ENCODE data around the gene PLXNB2. TPM values are rescaled to one million over a fixed set of nuclear protein-coding genes. Genes with fewer than 3 reads are reported as not detected.
A peak's percentile ranks its signal among the peaks of the same experiment; 100 is the strongest.

PLXNB2 gene
- total RNA-seq, 1 experiment from 2014 or later = 27.6 TPM

DNA sequence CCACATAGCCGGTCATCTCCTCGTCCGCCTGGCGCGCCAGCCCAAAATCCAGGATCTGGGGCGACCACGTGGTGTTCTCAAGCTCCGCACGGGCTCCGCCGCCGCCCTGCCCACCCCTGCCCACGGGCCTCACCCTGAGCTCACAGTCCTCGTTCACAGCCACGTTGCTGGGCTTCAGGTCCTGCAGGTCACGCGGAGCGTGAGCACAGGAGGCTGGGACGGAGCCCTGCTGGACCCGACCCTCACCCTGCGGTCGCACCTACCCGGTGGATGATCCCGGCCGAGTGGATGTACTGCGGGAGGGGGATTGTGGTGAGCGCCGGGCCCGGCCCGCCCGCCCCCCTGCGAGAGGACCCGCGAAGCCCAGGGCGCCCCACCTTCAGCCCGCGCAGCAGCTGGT is 40.5 kb downstream of the PLXNB2 start:
- DNase-seq (ENCODE audit: low read depth) = no peak

- no peak for DNase-seq (ENCODE audit: low read depth)
Observed at GRCh38 chr22:50264946-50265669, 42.3 kb downstream of the PLXNB2 start.

DNA sequence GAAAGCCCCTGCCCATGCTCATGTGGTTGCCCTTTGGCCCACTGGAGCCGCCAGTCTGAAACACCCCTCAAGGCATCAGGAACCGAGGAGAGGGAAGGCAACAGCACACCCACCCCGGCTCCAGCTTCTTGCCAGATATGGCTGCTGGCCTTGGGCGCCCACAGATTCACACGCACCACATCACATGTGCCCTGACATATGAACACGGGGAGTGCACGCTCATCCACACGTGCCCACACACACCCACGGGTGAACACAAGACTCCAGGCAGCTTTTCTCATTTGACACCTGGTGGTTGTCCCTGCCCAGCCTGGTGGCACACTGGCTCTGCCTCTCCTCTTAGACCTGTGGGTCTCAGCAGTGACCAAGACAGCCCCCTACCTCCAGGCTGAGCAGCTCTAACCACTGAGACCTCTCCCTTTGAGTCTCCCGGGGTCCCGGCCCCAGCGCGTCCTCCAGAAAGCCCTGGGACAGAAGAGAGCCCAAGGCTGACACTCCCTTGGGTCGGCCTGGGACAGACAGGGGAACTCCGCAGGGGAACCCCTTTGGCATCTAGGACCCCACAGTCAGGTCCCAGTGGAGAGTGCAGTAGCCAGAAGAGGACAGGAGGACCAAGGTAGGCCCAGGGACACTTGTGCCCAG is 43.2 kb downstream of the PLXNB2 start:
- DNase-seq (ENCODE audit: low read depth) = no peak

- no peak for DNase-seq (ENCODE audit: low read depth)
Observed at GRCh38 chr22:50262973-50263617, 44.4 kb downstream of the PLXNB2 start.

DNA sequence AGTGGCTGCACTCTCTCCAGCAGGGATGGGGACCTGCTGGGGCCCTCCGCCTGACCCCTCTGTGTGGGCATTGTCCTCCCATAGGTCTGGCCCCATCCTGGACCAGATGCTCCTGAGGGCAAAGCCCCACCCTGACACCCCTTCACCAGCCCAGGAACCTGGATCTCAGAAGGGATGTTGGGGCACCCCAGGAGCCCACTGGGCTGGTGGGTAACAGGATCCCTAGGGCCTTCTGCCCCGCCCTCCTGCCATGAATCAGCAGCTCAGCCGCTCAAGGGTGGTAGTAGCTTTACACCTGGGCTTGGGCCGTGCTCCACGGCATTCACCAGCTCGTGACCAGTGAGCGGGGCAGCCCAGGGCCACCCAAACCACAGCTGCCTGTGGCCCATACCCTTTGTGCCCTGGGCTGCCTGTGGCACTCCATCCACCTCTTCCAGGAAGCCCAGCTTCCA is 45.0 kb downstream of the PLXNB2 start:
- DNase-seq (ENCODE audit: low read depth) = no peak

DNA sequence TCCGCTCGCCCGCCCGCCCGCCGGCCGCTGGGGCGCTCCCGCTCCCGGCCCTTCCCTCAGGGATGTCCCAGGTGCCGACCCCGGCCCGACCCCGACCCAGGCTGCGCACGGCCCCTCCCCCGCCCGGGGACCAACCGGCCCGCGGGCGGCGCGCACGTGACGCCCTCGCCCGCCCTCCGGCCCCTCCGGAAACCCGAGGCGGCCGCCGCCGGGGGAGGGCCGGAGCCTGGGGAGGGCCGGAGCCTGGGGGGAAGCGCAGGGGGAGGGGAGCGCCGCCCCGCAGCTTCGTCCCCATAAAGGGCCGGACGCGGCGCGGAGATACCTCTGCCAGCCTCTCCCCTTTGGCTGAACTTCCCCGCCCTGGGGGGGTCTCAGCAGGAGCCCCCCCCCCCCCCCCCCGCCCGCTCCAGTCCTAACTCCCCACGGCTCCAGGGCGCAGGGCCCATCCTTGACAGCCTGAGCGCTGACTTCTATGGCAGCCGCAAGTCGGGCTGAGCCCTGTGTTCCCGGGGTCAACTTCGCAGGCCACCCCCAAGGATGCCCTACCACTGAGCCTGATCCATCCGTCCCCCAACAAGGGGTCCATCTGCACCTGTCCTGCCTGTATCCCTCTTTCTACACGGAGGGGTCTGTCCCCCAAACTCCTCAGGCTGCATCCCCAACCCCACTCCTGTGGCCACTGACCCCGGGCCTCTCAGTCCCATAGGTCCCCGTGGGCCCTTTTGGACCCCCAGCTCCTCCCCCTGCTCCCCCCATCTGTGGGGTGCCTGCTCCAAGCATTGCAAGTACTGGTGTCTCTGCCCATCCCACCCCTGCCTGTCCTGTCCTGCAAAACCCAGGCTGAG is 45.6 kb downstream of the PLXNB2 start, which contains the start of gene MAPK12:
TSS of gene MAPK12 (minus strand) at position 69 of the 845 bp plus-strand sequence. CDS start 174 bp downstream, outside the sequence.
- DNase-seq (ENCODE audit: low read depth) = no peak

- peak; percentile 46 for DNase-seq (ENCODE audit: low read depth)
Observed at GRCh38 chr22:50260801-50261614, 46.4 kb downstream of the PLXNB2 start.

- DNase-seq (ENCODE audit: low read depth) = no peak
Observed at GRCh38 chr22:50260434-50260800, 47.0 kb downstream of the PLXNB2 start.

GRCh38 chr22:50259302-50259701 is 48.1 kb downstream of the PLXNB2 start:
- no peak for DNase-seq (ENCODE audit: low read depth)

DNA sequence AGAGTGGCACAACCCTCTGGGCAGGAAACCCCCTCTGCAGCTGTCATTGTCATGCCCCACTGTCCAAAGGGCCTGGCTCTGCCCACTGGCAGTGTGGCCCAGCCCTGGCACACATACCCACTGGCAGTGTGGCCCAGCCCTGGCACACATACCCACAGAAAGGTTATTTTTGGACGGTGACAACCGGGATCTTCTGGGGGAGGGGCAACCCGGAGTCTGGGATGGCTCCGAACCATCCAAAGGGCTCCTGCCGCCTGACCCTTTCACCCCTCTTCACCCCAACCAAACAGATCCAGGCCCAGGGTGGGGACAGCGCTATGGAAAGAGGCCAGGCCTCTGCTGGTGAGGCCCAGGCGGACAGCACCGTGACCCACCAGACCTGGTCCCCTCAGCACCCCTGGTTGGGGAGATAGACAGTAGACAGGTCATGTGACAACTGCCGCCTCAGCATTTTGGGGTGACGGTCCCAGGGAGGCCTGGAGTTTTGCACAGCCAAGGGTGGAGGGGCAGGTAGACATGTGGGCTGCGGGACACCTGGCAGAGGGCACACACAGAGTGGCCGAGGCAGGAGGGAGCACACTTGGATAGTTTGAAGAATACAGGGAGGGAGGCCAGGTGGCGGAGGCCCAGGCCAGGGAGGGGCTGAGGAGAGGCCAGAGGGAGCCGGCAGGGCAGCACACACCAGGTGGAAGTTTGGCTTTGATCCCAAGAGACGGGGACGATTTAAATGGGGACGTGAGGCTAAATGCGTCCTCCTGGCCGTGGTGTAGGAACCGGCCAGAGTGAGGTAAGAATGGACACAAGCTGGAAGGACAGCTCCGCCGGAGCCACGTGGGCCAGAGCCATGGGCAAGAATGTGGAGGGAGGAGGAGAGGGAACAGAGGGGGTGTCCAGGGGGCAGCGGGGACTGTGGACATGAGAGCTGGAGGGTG is 48.8 kb downstream of the PLXNB2 start:
- no peak for DNase-seq (ENCODE audit: low read depth)

DNA sequence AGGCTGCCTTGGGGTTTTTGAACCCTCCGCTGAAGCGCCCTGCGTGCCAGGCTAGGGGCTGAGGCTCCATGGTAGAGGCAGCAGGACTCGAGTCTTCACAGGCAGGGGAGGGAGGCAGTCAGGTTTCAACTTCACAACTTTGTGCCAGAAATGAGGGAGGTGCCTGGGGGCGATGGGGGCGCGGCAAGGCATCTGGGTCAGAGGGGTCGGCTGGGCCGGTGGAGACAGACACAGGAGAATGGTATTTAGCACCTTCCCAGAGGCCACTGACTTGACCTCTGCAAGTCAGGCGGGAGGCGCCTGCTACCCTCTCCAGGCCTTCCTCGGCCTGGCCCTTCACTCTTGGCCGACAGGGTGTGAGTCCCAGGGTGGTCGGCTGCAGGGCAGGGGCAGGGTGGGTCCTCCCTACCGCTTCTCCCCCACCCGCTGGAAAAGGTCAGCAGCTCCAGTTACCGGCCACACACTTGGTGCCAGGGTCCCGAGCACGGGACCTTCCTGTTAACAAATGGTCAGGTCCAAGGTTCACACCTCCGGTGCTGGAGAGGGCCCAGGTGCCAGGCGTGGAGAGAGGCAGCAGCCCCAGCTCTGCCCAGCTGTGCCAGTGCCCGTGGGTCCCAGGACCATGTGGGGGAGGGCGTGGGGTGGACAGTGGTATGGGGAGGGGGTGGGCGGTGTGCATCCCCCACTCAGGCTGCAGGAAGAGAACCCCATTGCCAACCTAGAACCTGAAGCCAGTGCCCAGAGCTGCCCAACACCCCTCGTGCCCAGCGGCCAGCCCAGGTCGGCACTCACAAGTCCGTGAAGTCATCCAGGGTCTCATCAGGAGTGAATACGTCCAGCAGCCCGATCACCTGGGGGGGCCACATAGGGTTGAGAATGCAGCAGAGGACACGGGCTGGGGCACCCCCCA is 49.7 kb downstream of the PLXNB2 start:
- no peak for DNase-seq (ENCODE audit: low read depth)

DNA sequence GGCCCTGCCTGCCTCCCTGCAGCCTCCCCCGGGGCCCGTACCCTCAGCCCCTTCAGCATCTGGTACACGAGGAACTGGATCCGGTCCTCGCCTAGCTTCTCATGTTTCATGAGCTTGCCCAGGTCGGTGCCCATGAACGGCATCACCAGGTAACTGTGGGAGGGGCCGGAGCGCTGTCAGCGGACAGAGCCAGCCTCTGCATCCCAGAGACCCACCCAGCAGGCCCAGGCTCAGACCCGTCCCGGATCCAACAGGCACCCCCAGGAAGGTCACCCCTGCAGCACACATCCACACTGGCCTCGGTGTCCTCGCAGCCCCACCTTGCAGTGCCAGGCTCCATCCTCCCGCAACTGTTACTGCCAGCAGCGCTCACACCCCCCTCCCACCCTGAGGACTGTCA is 50.4 kb downstream of the PLXNB2 start:
- DNase-seq (ENCODE audit: low read depth) = no peak

GRCh38 chr22:50256258-50256862 is 51.1 kb downstream of the PLXNB2 start:
- no peak for DNase-seq (ENCODE audit: low read depth)

DNA sequence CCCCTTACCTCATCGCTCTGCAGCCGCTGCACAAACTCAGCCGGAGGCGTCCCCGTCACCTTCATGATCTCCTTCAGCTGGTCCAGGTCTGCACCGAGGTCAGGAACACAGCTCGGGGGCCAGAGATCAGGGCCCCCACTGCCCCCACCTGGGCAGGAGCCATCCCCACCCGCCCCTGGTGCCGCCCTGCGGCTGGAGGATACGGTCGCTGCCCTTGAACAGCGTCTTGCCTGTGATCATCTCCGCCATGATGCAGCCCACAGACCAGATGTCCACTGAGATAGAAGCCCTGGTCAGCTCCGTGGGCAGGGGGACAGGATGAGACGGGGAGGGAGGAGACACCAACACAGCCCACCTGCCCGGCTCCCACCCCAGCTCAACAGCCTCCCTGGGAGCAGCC is 51.8 kb downstream of the PLXNB2 start:
- DNase-seq (ENCODE audit: low read depth) = no peak

DNA sequence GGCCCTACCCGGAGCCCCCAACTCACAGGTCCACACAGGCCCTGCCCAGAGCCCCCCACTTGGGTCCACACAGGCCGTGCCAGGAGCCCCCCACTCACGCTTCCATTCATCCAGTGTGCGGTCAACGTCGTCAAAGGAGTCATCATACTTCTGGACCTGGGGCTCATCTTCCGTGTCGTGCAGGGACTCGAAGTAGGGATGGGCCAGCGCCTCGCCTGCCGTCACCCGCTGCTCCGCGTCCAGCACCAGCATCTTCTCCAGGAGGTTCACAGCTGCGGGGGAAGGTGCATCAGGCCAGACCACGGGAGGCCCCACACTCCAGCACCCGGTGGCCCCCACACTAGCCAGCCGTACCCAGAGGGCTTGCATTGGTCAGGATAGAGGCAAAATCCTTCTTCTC is 52.3 kb downstream of the PLXNB2 start:
- DNase-seq (ENCODE audit: low read depth) = no peak

DNA sequence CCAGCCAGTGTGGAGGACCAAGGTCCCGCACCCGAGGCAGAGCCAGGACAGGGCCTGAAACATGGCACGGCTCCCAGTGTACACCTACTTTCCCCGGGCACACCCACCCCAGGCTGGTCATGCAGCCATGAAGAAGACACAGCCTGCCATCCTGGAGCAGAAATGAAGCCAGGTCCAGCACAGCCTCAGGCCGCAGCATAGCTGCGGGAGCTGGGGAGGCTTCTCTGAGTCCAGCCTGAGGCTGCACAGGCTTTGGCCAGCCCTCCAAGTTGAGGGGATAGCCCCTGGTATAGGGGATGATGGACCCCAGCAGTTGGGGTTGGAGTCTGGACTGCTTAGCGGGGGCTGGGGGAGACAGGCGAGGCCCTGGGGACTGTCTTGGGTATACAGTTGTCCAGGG is 53.5 kb downstream of the PLXNB2 start:
- DNase-seq (ENCODE audit: low read depth) = no peak

- DNase-seq (ENCODE audit: low read depth) = no peak
Observed at GRCh38 chr22:50253046-50253915, 54.2 kb downstream of the PLXNB2 start.
